Right lobe of liver (tissue), 6 donors: Measurements from ENCODE around the gene ABCC1. TPM values are rescaled to one million over a fixed set of nuclear protein-coding genes. Genes with fewer than 3 reads are reported as not detected.

Experiments used
- ATAC-seq, 4 donors: fragments of 200-7000 bp; cut with Tn5 transposase; one replicate each; pipeline ENCODE4 v1.9.1; 2020; ENCODE audit warnings: mild to moderate bottlenecking in 4 of 4, moderate library complexity in 4 of 4
- DNase-seq, 3 donors: peaks; one replicate each; pipeline ENCODE4 v3.0.0-alpha.2; 2020
- H3K27ac ChIP-seq, 3 donors: fragments of 200-600 bp; one replicate each; pipeline ENCODE4 v1.8.0; 2022
- H3K27me3 ChIP-seq, 2 donors: fragments of 200-600 bp; one replicate each; pipeline ENCODE4 v1.8.0; 2022
- H3K36me3 ChIP-seq, 4 donors: fragments of 200-600 bp; sonication (generic) in 1 of 4; one replicate each; pipeline versions ENCODE4 v1.5.1 to v1.8.0; 2017 to 2022; ENCODE audit warnings: control low read depth in 1 of 4
- H3K4me1 ChIP-seq, 4 donors: fragments of 200-600 bp; sonication (generic) in 1 of 4; one replicate each; pipeline versions ENCODE4 v1.5.1 to v1.8.0; 2017 to 2022; ENCODE audit warnings: control low read depth in 1 of 4
- H3K4me3 ChIP-seq, 3 donors: fragments of 200-600 bp; one replicate each; pipeline ENCODE4 v1.8.0; 2022
- H3K9me3 ChIP-seq, 4 donors: fragments of 200-600 bp; sonication (generic) in 1 of 4; one replicate each; pipeline versions ENCODE4 v1.5.1 to v1.8.0; 2017 to 2022; ENCODE audit warnings: control low read depth in 1 of 4
- POLR2A ChIP-seq: fragments of 450-650 bp; IDR thresholded peaks from one replicate; pipeline ENCODE4 v1.6.1; 2017; ENCODE audit warnings: antibody characterized with exemption, mild to moderate bottlenecking
- WGBS: methylation state at CpG from one replicate; pipeline ENCODE4 v1.1.6; 2018; ENCODE audit warnings: low coverage, low lambda C conversion rate; ENCODE audit not compliant: insufficient coverage; ENCODE audit errors: missing lambda C conversion rate; 5-methylcytosine and 5-hydroxymethylcytosine counted together
- intact Hi-C, 2 donors: fragments of 100-400 bp; cut with DNase I; formaldehyde crosslinking; loops; one replicate each; pipeline versions ENCODE4 v1.11.2 to v1.14.1; 2022
- total RNA-seq, 6 experiments: library from RNA; depleted of rRNA in 2 of 6; stranded (reverse); fragments of >200 nt in 2 of 6; fragmentation: NEBNext Ultra II Directional in 3 of 6; extraction: Animal tissue kit (Norgen Biotek cat#: 25700) in 3 of 6; gene quantifications; one replicate each; pipeline versions ENCODE4 v1.1.0 to v1.2.4, GENCODE V29; 2016 to 2023
- TF ChIP-seq, protein P1 (sequence below), 4 donors: fragments of 200-600 bp in 3 of 4; fragments of 450-650 bp in 1 of 4; IDR thresholded peaks; one replicate each; pipeline versions ENCODE4 v1.5.1 to v1.8.0; 2016 to 2022; ENCODE audit warnings: antibody characterized with exemption in 4 of 4, mild to moderate bottlenecking in 2 of 4
- donor health status: DM: no; HTN: yes; CAD: no.
- donor health status: DM: no; HTN: no; CAD: no.
- donor health status: DM: no; HTN: no; CAD: no.
- donor health status: DM: no; HTN: yes; CAD: no.
- donor health status: DM: no; HTN: yes; CAD: no.

ABCC1 gene
- total RNA-seq, 6 experiments from 2014 or later, result 1.9 to 6.7 (median 4.1) TPM

DNA sequence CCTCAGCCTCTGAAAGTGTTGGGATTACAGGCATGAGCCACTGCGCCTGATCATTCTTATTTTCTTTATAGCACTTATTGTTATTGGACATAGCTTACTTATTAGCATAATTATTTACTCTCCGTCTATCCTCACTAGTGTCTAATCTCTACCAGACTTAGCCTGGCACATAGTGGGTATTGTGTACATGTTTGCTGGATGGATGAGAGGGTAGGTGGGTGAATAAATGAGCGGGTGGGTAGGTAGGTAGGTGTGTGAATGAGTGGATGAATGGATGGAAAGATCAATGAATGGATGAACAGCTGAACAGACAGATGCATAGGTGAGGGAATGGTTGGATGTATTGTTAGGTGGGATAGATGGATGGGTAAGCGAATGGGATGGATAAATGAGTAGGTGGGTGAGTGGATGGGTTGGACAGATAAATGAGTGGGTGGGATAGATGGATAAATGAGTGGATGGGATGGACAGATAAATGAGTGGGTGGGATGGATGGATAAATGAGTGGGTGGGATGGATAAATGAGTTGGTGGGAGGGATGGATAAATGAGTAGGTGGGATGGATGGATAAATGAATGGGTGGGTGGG is 222.0 kb downstream of the ABCC1 start:
- DNase-seq (no peak), ATAC-seq (no peak)
- Histone ChIP-seq H3K27ac (no peak overlapping the region), H3K27me3 (no peaks in the 10 kb centered on the region), H3K4me3 (no peak overlapping the region), H3K4me1 (no peaks in the 10 kb centered on the region), H3K36me3 (peaks cover 0 to 78% (median 37%) of the 10 kb centered on the region in 4 donors), H3K9me3 (no peaks in the 10 kb centered on the region)
- no peak for TF ChIP-seq POLR2A
- TF ChIP-seq, protein P1, sequence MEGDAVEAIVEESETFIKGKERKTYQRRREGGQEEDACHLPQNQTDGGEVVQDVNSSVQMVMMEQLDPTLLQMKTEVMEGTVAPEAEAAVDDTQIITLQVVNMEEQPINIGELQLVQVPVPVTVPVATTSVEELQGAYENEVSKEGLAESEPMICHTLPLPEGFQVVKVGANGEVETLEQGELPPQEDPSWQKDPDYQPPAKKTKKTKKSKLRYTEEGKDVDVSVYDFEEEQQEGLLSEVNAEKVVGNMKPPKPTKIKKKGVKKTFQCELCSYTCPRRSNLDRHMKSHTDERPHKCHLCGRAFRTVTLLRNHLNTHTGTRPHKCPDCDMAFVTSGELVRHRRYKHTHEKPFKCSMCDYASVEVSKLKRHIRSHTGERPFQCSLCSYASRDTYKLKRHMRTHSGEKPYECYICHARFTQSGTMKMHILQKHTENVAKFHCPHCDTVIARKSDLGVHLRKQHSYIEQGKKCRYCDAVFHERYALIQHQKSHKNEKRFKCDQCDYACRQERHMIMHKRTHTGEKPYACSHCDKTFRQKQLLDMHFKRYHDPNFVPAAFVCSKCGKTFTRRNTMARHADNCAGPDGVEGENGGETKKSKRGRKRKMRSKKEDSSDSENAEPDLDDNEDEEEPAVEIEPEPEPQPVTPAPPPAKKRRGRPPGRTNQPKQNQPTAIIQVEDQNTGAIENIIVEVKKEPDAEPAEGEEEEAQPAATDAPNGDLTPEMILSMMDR (IDR thresholded peaks at IDR 0.05), result no peak
- 87% methylated on average over 4 of the region's 4 CpGs for WGBS
- intact Hi-C loops, result no loop called here

DNA sequence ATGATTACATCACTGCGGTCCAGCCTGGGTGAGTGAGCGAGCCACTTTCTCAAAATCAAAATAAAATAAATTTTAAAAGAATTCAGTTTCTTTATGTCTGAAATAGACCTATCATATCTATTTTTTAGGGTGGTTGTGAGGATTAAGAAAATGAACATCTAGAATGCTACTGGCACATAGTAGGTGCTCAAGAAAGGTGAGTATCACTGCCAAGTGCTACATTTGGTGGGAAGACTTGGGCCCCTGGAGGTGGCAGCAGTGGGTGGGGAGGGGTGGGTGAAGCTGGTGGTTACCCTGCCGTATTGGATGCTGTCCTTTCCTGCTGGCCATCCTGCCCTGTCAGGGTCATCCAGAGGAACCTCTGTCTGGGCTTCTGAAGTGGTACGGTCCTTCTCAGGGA is 223.6 kb downstream of the ABCC1 start:
- Histone ChIP-seq H3K9me3 (no peaks in the 10 kb centered on the region), H3K27ac (no peak overlapping the region), H3K36me3 (peaks cover 0 to 83% (median 42%) of the 10 kb centered on the region in 4 donors), H3K4me1 (no peaks in the 10 kb centered on the region), H3K4me3 (no peak overlapping the region), H3K27me3 (no peaks in the 10 kb centered on the region)
- 76% methylated on average over 3 of the region's 4 CpGs for WGBS
- TF ChIP-seq, protein P1 (IDR thresholded peaks at IDR 0.05), result no peak
- TF ChIP-seq POLR2A, result no peak
- ATAC-seq (peak in 2 of 4 donors; percentile 9 to 30), DNase-seq (no peak)
- intact Hi-C loops, result no loop called here

DNA sequence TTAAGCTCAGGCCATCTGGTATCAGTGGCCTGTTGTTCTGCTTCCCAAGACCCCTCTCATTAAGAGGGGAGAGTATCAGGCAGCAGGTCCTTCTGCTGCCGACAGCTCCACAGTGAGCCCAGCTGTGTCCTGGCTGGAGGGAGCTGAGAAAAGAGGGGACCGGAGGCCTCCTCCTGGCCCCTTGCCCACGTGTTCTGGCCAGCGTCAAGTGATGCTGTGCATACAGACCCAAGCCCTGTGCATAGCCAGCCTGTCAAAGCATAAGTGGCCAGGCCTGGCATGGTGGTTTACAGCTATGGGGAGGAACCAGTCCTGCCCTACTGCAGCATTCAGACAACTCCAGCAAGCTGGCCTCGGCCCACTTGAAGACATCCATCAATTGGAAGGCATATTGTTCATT is 225.9 kb downstream of the ABCC1 start:
- ATAC-seq (peak in 2 of 4 donors; percentile 13 to 24), DNase-seq (peak in 2 of 3 donors; percentile 43 to 46)
- intact Hi-C loops, result no loop called here
- H3K27ac ChIP-seq, result no peak overlapping the region
- H3K4me3 ChIP-seq, result no peak overlapping the region
- no peaks in the 10 kb centered on the region for H3K4me1 ChIP-seq
- H3K36me3 ChIP-seq, result peaks cover 0 to 83% (median 42%) of the 10 kb centered on the region in 4 donors
- no CpG with 5 or more reads among the region's 5 CpGs for WGBS
- no peak for TF ChIP-seq POLR2A
- TF ChIP-seq, protein P1 (IDR thresholded peaks at IDR 0.05), result no peak
- H3K27me3 ChIP-seq, result no peaks in the 10 kb centered on the region
- H3K9me3 ChIP-seq, result no peaks in the 10 kb centered on the region

DNA sequence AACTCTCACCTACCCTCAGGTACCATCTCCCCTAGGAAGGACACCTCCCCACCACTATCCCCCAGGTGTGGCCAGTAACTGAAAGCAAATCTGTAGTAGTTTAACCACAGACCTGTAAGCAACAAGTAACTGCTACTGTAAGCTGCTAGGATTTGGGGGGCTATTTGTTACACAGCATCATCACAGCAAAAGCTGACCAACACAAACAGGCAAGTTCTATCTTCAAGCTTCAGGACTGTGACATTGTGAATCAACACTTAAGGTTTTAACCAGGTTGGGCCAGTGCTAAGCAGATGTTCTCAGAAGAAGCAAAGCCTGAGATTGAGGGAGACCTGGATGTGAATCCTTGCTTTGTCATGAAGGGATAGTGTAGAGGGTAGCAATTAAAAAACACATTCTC is 226.9 kb downstream of the ABCC1 start:
- Histone ChIP-seq H3K9me3 (no peaks in the 10 kb centered on the region), H3K4me1 (no peaks in the 10 kb centered on the region), H3K27me3 (no peaks in the 10 kb centered on the region), H3K27ac (no peak overlapping the region), H3K4me3 (no peak overlapping the region), H3K36me3 (peaks cover 0 to 82% (median 40%) of the 10 kb centered on the region in 4 donors)
- DNase-seq, result no peak
- TF ChIP-seq, protein P1 (IDR thresholded peaks at IDR 0.05), result no peak
- no peak for TF ChIP-seq POLR2A
- ATAC-seq, result no peak
- intact Hi-C loops, result no loop called here
